Measurements from ENCODE around the gene RNU2-63P.
A peak's percentile ranks its signal among the peaks of the same experiment; 100 is the strongest.
"Not testable (repeated sequence)": the region's sequence is repeated elsewhere in the genome, so short reads cannot be mapped to it uniquely, and the experiment has no call there.

Gene RNU2-63P

DNA sequence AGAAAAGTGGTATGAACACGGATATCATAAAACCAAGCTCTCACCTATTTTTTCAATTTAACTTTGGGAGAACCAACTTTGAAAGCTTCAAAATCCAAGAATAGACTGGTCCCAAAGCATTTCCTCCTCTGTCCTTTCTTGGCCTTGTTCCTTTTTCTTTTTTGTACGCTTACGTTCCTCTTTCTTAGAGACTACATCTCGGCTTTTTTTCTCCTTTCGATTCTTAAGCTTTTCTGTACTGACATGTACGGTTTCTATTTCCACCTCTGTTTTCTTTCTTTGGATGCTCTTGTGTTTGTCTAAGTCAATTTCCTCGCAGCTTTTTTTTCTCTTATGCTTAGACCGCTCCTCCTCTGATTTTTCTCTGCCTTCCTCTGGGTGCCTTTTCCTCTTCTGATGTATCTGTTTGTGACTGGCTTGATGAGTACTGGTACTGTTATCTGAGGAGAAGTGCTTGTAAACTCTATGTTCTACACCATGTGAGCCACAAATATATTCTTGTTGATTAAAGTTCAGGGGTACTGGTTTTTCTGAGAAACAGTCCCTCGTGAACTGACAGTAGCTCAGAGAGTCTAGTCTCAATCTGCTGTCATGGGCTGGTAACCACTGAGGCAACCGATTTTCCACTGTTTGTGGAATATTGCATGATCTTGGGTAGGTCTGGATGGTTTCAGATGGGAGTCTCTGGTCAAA is 11.5 kb upstream of the RNU2-63P start:
- DNase-seq, result no peak

DNA sequence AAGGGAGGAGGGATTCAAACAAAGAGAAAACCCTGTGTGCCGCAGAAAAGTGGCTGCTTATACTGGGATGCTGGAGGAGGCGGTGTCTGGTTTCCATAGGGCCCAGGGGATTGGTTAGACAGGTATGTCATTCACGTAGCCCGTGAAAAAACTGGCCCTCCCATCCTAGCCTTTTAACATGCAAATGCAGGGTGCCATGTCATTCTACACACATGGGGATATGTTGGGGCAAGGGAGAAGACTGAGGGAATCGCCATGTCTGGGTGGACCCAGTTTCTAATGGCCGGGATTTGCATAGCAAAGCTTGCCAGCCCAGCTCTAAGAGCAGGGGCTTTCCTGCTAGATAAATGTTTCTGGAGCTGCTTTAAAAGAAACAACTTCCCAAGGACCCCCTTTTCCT is 8.2 kb upstream of the RNU2-63P start:
- DNase-seq, result no peak

GRCh38 chr2:88022669-88022921 is 6.2 kb upstream of the RNU2-63P start:
- no peak for DNase-seq

GRCh38 chr2:88019985-88020384 is 3.6 kb upstream of the RNU2-63P start:
- no peak for DNase-seq

GRCh38 chr2:88018909-88019308 is 2.6 kb upstream of the RNU2-63P start:
- DNase-seq, result no peak

- not testable (repeated sequence) for DNase-seq
Measured at GRCh38 chr2:88018077-88018805, 1.9 kb upstream of the RNU2-63P start.

DNA sequence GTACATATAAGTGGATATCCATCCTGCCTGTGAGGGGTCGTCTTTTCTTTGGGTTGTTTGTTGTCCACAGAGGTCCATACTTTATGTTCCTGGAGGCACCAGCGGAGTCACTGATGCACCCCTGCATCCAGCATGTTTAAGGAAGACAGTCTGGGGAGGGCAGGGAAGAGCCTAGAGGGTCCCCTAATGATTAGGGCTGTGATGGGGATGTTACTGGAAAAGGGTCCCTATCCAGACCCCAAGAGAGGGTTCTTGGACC is 1.4 kb upstream of the RNU2-63P start:
- DNase-seq, result not testable (repeated sequence)

GRCh38 chr2:88016960-88017779 is 823 bp upstream of the RNU2-63P start:
- DNase-seq, result peak; percentile 58

GRCh38 chr2:88011011-88011410 is 5.3 kb downstream of the RNU2-63P start:
- DNase-seq, result no peak

- no peak for DNase-seq
Measured at GRCh38 chr2:88010136-88010535, 6.2 kb downstream of the RNU2-63P start.

- DNase-seq, result no peak
Measured at GRCh38 chr2:88006912-88007439, 9.4 kb downstream of the RNU2-63P start.

GRCh38 chr2:88005776-88006175 is 10.6 kb downstream of the RNU2-63P start:
- no peak for DNase-seq

DNA sequence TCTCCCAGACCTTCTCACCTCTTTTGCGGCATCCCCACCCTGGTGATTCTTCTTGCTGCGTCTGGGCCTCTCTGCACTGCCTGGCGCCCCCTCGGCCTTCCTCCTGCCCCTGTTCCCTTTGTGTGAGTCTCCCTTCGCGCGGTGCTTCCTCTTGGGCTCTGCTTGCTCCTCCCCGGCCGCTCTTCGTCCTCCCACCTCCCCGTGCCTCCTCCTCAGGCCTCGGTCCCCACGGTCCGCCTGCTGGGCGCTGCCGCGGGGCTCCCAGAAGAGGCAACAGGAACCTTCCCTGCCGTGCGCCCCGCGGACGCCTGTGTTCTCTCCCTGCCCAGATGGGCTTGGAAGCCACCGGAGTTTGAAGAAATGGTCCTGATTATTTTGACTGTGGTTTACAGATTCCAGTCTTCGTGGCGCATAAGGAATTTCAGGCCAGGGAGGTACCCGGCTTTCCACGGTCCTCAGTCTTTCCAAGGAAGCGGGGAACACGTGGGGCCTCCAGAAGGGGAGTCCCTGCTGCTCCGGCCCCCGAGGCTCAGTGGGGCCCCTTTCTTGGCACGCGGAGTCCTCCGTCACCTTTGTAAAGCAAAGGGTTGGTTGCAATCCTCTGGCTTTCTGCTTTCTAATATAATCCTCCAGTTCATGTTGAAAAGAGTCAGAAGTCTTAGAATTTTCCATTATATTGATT is 13.1 kb downstream of the RNU2-63P start:
- DNase-seq, result no peak

- no peak for DNase-seq
Measured at GRCh38 chr2:88002359-88002707, 14.0 kb downstream of the RNU2-63P start.

DNA sequence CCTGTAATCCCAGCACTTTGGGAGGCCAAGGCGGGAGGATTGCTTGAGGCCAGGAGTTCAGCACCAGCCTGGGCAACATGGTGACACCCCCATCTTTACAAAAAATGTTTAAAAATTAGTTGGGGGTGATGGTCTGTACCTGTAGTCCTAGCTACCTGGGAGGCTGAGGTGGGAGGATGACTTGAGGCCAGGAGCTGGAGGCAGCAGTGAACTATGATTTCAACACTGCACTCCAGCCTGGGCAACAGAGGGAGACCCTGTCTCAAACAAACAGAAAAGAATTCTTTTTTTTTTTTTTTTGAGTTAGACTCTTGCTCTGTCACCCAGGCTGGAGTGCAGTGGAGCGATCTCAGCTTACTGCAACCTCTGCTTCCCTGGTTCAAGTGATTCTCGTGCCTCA is 15.9 kb downstream of the RNU2-63P start:
- DNase-seq, result not testable (repeated sequence)

GRCh38 chr2:87996570-87996969 is 19.8 kb downstream of the RNU2-63P start:
- DNase-seq, result no peak

DNA sequence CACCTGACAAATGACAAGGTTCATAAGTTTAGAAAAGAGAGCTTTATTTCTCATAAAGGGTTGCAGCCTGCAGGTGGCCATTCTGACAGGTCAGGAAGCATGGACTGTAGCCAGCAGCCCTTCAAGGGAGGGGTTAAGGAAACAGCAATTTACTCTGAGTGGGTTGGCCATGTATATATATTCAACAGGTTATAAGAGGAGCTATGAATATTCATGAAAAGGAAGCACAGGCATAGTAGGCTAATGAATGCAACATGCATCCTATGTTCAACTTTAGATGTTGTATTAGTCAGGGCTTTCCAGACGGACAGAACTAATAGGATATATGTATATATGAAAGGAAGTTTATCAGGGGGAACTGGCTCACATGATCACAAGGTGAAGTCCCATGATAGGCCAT is 20.6 kb downstream of the RNU2-63P start:
- no peak for DNase-seq

DNA sequence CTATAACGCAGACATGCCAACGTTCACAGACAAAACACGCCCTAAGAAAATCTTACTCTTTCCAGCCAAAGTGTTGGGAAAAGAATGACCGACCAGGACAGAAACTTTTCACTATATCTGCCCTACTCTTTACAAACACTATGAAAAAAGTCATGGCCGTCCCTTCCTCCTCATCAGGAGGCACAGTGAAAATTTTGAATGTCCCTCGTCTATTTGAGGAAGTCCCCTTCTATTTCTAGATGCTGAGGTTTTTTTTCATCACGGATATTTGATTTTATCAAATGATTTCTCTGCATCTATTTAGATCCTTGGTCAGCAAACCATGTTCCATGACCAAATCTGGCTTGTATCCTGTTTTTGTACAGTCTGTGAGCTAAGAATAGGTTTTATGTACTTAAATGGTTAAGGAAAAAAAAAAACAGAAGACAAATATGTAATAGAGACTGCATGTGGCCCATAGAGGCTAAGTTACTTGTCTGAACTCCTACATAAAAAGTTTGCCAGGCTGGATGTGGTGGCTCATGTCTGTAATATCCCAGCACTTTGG is 22.0 kb downstream of the RNU2-63P start:
- not testable (repeated sequence) for DNase-seq

- DNase-seq, result not testable (repeated sequence)
Measured at GRCh38 chr2:87992569-87992968, 23.8 kb downstream of the RNU2-63P start.

DNA sequence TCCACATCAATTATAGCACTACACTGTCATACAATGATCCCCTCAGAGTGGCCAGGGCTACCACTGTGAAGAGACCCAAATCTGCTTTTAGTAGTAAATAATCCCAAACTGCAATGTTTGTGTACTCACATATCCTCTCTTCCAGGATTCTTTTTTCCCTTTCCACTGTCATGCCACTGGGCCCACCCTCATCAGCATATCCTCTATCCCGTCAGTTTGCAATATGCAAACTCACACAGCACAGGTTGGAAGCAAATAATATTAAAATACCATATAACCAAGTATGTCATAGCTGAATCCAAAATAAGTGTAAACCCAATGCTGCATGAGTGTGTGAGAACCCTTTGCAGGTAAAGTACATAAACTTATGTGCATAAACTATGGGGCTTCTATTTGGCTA is 28.9 kb downstream of the RNU2-63P start:
- not testable (repeated sequence) for DNase-seq

DNA sequence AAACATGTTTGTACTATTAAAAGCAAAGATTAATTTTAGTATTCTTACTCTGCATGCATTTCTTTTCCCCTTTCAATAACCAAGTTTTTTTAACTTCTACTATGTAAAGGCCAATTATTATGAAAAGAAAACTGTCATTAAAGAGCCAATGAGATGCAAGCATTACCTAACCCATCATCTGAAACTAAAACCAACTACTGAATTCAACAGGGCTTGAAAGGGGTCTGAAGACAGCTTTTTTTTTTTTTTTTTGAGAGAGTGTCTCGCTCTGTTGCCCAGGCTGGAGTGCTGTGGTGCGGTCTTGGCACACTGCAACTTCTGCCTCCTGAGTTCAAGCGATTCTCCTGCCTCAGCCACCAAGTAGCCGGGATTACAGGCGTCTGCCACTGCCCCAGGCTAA is 30.4 kb downstream of the RNU2-63P start:
- DNase-seq, result not testable (repeated sequence)

DNA sequence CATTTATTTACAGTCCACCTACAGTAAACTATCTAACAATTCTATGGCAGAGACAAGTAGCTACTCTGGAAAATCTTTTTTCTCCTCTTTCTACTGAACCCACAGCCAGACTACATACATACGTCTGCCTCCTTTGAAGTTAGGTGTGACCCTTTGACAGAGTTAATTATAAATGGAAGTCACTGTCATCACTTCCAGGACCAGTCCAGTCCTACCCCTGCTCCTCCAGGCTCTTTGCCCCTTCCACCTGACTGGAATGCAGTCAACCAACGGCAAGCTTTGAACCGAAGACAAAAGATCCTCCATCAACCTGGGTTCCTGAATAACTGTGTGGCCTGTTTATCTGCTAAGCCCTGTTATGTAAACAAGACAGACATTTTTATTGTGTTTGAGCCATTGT is 35.2 kb downstream of the RNU2-63P start:
- not testable (repeated sequence) for DNase-seq

DNA sequence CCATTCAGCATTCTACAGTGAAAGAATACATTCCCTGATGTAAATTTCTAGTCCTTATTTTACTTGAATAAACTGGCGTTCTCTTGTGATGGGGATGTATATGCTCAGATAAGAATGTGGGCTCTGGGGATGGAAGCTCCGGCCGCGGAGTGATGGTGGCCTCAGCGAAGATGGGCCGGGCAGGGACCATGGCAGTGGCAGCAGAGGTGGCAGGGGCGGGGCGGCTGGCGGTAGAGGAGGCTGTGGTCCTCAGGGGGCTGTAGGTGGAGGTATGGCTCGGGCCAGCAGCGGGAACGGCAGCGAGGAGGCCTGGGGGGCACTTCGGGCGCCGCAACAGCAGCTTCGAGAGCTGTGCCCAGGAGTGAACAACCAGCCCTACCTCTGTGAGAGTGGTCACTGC is 44.0 kb downstream of the RNU2-63P start:
- not testable (repeated sequence) for DNase-seq

Data from RPMI8226 (cell line).